NT2/D1 (cell line): ENCODE results near the gene LLGL2.

ENCODE experiments used
- DNase-seq: peaks from one replicate; pipeline ENCODE4 v3.0.0-alpha.2; 2011; ENCODE audit warnings: low read depth, low spot score
- H3K27me3 ChIP-seq: 2 replicates; pipeline ENCODE4 v1.6.0; 2011; ENCODE audit warnings: mild to moderate bottlenecking; ENCODE audit not compliant: insufficient read length, insufficient read depth
- H3K36me3 ChIP-seq: 2 replicates; pipeline ENCODE4 v1.6.1; 2011; ENCODE audit warnings: mild to moderate bottlenecking, low read length, mixed read lengths; ENCODE audit not compliant: insufficient read depth, insufficient read length
- H3K4me1 ChIP-seq: 2 replicates; pipeline ENCODE4 v1.5.1; 2011; ENCODE audit not compliant: insufficient read depth, insufficient read length
- H3K4me3 ChIP-seq: 2 replicates; pipeline ENCODE4 v1.5.1; 2011; ENCODE audit warnings: low read depth; ENCODE audit not compliant: insufficient read length
- H3K9ac ChIP-seq: 2 replicates; pipeline ENCODE4 v1.6.0; 2011; ENCODE audit warnings: low read depth; ENCODE audit not compliant: insufficient read length
- H3K9me3 ChIP-seq: 2 replicates; pipeline ENCODE4 v1.5.1; 2011; ENCODE audit warnings: mild to moderate bottlenecking, low read length; ENCODE audit not compliant: insufficient read depth
- SUZ12 ChIP-seq: IDR thresholded peaks from 2 replicates; pipeline ENCODE4 v1.6.1; 2011; ENCODE audit not compliant: insufficient read length, insufficient read depth; ENCODE audit errors: extremely low read depth
- YY1 ChIP-seq: IDR thresholded peaks from 2 replicates; pipeline ENCODE4 v1.6.1; 2011; ENCODE audit not compliant: insufficient read length, insufficient read depth
- ZNF274 ChIP-seq: IDR thresholded peaks from 2 replicates; pipeline ENCODE4 v1.6.1; 2011; ENCODE audit warnings: mild to moderate bottlenecking, low read depth, low read length

LLGL2 gene

DNA sequence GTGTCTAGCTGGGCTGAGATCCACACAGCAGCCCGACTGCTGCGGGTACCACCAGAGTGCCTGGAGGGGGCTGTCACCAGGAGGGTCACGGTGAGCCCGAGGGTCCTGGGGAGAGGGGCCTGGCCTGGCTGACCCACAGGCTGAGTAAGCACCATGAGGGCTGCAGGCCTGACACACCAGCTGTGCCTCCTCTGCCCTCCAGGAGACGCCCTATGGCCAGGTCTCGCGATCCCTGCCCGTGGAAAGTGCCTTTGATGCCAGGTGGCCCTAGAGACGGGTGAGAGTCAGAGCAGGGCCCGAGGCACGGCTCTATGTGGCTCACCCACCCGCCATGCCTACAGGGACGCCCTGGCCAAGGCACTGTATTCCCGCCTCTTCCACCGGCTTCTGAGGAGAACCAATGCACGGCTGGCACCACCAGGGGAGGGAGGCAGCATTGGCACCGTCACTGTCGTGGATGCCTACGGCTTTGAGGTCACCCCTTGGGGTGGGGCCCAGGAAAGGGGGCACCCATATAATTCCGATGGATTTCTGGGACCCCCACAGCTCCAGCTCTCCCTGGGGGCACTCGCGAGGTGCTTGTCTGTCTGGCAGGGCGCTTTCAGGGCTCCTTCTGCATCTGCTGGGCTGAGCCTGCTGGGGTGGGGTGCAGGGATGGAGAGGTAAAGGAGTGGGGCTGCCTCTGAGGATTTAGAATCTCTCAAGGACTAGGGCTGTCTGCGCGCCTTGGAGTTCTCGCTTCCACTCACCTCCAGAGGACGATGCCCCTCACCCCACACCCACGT is 69.2 kb downstream of the LLGL2 start:
- DNase-seq = no peak
- no peaks in the 10 kb centered on the region for H3K36me3 ChIP-seq
- H3K9me3 ChIP-seq = peaks cover 6% of the 10 kb centered on the region; the same call in 1 of the 2 replicates
- no peak overlapping the region for H3K4me3 ChIP-seq
- H3K4me1 ChIP-seq = peaks cover 7% of the 10 kb centered on the region
- H3K27me3 ChIP-seq = no peaks in the 10 kb centered on the region
- no peak for TF ChIP-seq SUZ12
- no peak for TF ChIP-seq YY1
- no peak for TF ChIP-seq ZNF274
- H3K9ac ChIP-seq = no peak overlapping the region

DNA sequence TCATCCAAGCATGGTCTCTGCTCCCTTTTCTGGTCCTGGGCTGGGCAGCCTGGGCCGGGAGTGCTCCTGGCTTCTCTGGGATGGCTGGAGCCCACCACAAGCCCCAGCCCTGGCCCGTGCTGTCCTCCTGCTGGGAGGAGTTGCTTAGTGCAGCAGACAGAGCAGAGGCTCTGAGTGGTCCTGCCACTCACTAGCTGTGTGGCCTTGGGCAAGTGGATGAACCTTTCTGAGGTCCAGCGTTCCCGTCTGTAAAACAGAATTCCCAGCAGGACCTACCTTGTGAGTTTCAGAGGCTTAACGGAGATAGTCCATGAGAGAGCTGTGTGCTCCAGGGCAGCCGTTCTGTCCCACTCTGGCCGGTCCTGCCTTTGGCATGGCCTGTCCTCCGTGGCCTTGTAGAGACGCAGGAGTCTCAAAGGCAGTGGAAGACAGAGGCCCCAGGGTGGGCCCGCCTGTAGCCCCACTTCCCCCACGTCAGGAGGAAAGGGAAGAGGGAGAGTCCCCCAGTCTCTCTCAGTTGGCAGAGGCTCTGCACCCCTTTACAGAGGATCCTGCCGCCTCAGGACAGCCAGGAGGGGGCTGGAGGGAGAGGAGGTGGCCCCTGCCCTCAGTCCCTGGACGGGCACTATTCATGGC is 69.9 kb downstream of the LLGL2 start:
- H3K4me1 ChIP-seq = peaks cover 6% of the 10 kb centered on the region
- H3K36me3 ChIP-seq = no peaks in the 10 kb centered on the region
- no peak overlapping the region for H3K9ac ChIP-seq
- DNase-seq = no peak
- H3K9me3 ChIP-seq = no peaks in the 10 kb centered on the region
- no peak for TF ChIP-seq SUZ12
- no peak for TF ChIP-seq ZNF274
- TF ChIP-seq YY1 = no peak
- H3K27me3 ChIP-seq = no peaks in the 10 kb centered on the region
- no peak overlapping the region for H3K4me3 ChIP-seq

DNA sequence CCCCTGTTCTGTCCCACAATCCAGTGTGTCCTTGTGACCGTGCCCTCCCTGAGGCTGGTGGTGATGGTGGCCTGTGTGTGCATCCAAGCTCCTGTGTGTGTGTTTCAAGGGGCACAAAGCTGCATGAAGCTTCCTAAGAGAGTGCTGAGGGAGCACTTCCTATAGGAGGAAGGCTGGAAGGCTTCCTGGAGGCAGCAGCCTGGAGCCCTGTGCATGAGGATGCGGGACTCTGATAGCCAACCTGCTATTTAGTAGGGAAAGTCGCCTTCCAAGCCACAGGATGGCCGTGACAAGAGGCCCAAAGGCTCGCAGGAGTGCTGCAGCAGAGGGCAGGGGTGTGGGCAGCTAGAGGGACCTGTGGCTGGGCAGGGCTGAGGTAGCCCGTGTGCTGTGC is 70.4 kb downstream of the LLGL2 start:
- Histone ChIP-seq H3K9me3 (no peaks in the 10 kb centered on the region), H3K4me1 (peaks cover 6% of the 10 kb centered on the region), H3K4me3 (no peak overlapping the region), H3K36me3 (no peaks in the 10 kb centered on the region), H3K9ac (no peak overlapping the region), H3K27me3 (no peaks in the 10 kb centered on the region)
- DNase-seq = no peak
- TF ChIP-seq ZNF274 = no peak
- TF ChIP-seq SUZ12 = no peak

DNA sequence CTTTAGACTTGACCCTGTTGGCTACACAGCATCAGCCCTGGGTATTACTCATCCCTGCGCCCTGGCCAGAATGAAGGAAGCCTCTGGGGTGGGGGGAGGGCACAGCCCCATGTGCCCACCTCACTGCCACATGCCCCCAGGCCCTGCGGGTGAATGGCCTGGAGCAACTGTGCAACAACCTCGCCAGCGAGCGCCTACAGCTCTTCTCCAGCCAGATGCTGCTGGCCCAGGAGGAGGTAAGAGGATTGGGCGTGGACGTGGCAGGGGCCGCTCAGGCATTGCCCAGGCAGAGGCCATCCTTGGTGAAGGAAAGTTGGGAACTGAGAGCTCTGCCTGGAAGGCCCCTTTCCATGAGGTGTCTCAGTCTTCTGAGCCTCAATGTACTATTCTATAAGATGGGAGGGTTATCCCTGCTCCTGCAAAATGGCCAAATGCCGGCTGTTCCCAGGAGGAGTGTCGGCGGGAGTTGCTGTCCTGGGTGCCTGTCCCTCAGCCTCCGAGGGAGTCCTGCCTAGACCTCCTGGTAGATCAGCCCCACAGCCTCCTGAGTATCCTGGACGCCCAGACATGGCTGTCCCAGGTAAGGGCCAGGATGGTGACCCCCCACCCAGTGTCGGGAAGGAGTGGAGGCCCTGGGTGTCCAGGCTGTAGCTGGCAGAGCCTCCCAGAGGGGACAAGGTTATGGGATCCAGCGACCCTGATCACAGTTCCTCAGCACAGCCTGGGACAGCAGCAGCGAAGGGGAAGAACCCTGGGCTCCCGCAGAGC is 71.0 kb downstream of the LLGL2 start:
- H3K9me3 ChIP-seq = no peaks in the 10 kb centered on the region
- no peaks in the 10 kb centered on the region for H3K27me3 ChIP-seq
- peaks cover 6% of the 10 kb centered on the region for H3K4me1 ChIP-seq
- TF ChIP-seq YY1 = no peak
- no peak for TF ChIP-seq SUZ12
- TF ChIP-seq ZNF274 = no peak
- no peaks in the 10 kb centered on the region for H3K36me3 ChIP-seq
- no peak for DNase-seq
- H3K9ac ChIP-seq = no peak overlapping the region
- H3K4me3 ChIP-seq = no peak overlapping the region

DNA sequence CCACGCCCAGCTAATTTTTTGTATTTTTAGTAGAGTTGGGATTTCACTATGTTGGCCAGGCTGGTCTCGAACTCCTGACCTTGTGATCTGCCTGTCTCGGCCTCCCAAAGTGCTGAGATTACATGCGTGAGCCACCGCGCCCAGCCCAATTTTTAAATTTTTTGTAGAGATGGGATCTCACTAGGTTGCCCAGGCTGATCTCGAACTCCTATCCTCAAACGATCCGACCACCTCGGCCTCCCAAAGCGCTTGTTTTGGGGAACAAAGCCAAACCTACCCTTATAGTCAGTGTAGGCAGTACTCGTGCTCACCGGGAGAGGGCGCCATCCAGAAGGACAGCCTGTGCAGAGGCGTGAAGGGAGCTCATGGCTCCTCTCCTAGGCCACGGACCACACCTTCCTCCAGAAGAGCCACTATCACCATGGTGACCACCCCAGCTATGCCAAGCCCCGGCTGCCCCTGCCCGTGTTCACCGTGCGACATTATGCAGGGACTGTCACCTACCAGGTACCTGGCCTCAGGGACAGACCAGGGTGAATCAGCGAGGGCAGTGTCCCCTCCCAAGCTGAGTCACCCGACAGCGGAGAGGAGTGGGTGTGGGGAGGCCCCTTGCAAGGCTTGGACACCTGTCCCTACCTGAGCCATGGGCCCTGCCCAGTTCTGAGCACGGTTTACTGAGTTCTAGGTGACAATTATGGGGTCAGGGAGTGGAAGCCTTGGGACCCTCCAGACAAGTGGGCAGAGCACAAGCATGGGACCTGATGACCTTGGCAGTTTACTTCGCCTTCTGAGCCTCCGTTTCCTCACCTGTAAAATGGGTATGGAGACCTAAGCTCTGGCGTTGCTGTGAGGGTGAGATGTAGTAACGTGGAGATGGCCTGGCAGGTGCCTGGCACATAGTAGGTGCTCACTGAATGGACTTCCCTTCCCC is 75.8 kb downstream of the LLGL2 start:
- no peak overlapping the region for H3K4me3 ChIP-seq
- no peak for TF ChIP-seq ZNF274
- no peak for TF ChIP-seq SUZ12
- TF ChIP-seq YY1 = no peak
- peaks cover 10% of the 10 kb centered on the region for H3K4me1 ChIP-seq
- no peak overlapping the region for H3K9ac ChIP-seq
- no peaks in the 10 kb centered on the region for H3K9me3 ChIP-seq
- peak; percentile 48 for DNase-seq
- H3K27me3 ChIP-seq = no peaks in the 10 kb centered on the region
- no peaks in the 10 kb centered on the region for H3K36me3 ChIP-seq

DNA sequence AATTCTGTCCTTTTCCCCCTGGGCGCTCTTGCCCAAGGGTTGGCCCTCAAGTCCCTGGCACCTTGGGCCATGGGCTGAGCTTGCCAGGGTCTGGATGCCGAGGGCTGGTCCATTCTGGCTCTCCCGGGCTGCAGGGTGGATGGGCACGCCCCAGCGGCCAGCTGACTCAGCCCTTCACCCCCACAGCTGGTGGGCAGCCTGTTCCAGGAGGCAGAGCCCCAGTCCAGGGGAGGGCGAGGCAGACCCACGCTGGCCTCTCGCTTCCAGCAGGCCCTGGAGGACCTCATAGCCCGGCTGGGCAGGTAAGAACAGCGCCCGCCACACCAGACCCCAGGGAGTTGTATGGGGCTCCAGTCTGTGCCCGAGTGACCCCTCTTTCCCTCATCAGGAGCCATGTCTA is 77.1 kb downstream of the LLGL2 start:
- TF ChIP-seq YY1 (no peak), ZNF274 (no peak), SUZ12 (no peak)
- H3K9me3 ChIP-seq = no peaks in the 10 kb centered on the region

More for the DNA sequence above, 77.1 kb downstream of the LLGL2 start:
- H3K36me3 ChIP-seq = no peaks in the 10 kb centered on the region
- H3K4me3 ChIP-seq = no peak overlapping the region
- H3K4me1 ChIP-seq = peaks cover 10% of the 10 kb centered on the region
- H3K9ac ChIP-seq = no peak overlapping the region
- no peaks in the 10 kb centered on the region for H3K27me3 ChIP-seq
- no peak for DNase-seq
